Esophagus muscularis mucosa (tissue), 4 donors: ENCODE data around the gene ITPR1. TPM values are rescaled to one million over a fixed set of nuclear protein-coding genes. Genes with fewer than 3 reads are reported as not detected.

Experiments
- DNase-seq: peaks from one replicate; pipeline ENCODE4 v3.0.0-alpha.2; 2017; ENCODE audit errors: extremely low spot score
- H3K27ac ChIP-seq, 4 donors: fragments of 200-600 bp; sonication (generic); replicated peaks in 1 of 4; 1 replicate in 3 of 4; 2 replicates in 1 of 4; pipeline ENCODE4 v1.5.1; 2016 to 2019; ENCODE audit warnings: mild to moderate bottlenecking in 1 of 4
- H3K27me3 ChIP-seq, 4 donors: fragments of 200-600 bp; sonication (generic); one replicate each; pipeline versions ENCODE4 v1.5.1 to v1.6.0; 2016 to 2019
- H3K36me3 ChIP-seq, 4 donors: fragments of 200-600 bp; sonication (generic); one replicate each; pipeline ENCODE4 v1.5.1; 2016 to 2019
- H3K4me1 ChIP-seq, 4 donors: fragments of 200-600 bp; sonication (generic); one replicate each; pipeline ENCODE4 v1.5.1; 2016 to 2019
- H3K4me3 ChIP-seq, 4 donors: fragments of 200-600 bp; sonication (generic); 1 replicate in 2 of 4; 2 replicates in 2 of 4; pipeline ENCODE4 v1.5.1; 2016 to 2019; ENCODE audit warnings: mild to moderate bottlenecking in 4 of 4, moderate library complexity in 1 of 4
- H3K9me3 ChIP-seq, 4 donors: fragments of 200-600 bp; sonication (generic); 1 replicate in 3 of 4; 2 replicates in 1 of 4; pipeline ENCODE4 v1.5.1; 2016 to 2019
- CTCF ChIP-seq, 3 experiments: fragments of 200-600 bp in 2 of 3; fragments of 450-650 bp in 1 of 3; sonication (generic) in 2 of 3; IDR thresholded peaks; one replicate each; pipeline ENCODE4 v1.5.1; 2017 to 2019; ENCODE audit warnings: antibody characterized with exemption in 3 of 3, mild to moderate bottlenecking in 2 of 3, moderate library complexity in 1 of 3
- EP300 ChIP-seq: sonication (generic); formaldehyde crosslinking; IDR thresholded peaks from one replicate; pipeline ENCODE4 v1.6.1; 2017; ENCODE audit warnings: antibody characterized with exemption
- POLR2A ChIP-seq: fragments of 450-650 bp; IDR thresholded peaks from one replicate; pipeline ENCODE4 v1.6.1; 2017; ENCODE audit warnings: antibody characterized with exemption, moderate library complexity, mild to moderate bottlenecking, low read depth
- POLR2AphosphoS5 ChIP-seq, 2 donors: sonication (generic); formaldehyde crosslinking; IDR thresholded peaks; one replicate each; pipeline ENCODE4 v1.6.1; 2017; ENCODE audit warnings: antibody characterized with exemption in 2 of 2
- WGBS: methylation state at CpG from one replicate; pipeline ENCODE4 v1.1.5; 2018; 5-methylcytosine and 5-hydroxymethylcytosine counted together
- intact Hi-C: fragments of 100-400 bp; cut with DNase I; formaldehyde crosslinking; loops from one replicate; pipeline ENCODE4 v1.15.1; 2023
- total RNA-seq, 4 donors: library from RNA; depleted of rRNA; stranded (reverse); fragments of >200 nt; gene quantifications; one replicate each; pipeline versions ENCODE4 v1.1.0 to v1.2.1, GENCODE V29; 2016

Gene ITPR1
- total RNA-seq, 4 donors from 2014 or later = 204 to 271 (median 222) TPM

GRCh38 chr3:4645468-4645867, 152.3 kb downstream of the ITPR1 start:
- WGBS = 77% methylated on average over 6 of the region's 6 CpGs
- intact Hi-C loops = no loop called here
- peaks cover 14 to 61% (median 51%) of the 10 kb centered on the region in 4 donors for H3K36me3 ChIP-seq

DNA sequence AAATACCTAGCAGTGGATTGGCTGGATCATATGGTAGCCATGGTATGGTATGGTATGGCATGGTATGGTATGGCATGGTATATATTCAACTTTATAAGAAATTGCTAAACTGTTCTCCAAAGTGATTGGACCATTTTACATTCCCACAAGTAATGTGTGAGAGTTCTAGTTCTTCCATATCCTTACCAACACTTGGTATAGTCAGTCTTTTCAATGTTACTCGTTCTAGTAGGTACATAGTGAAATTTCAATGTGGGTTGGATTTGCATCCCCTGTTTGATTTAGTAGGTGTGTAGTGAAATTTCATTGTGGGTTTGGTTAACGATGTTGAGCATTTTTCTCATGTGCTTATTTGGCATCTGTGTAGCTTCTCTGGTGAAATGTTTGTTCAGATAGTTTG, 154.3 kb downstream of the ITPR1 start:
- Histone ChIP-seq H3K4me3 (no peak overlapping the region), H3K27me3 (no peaks in the 10 kb centered on the region), H3K27ac (no peak overlapping the region), H3K36me3 (peaks cover 16 to 61% (median 49%) of the 10 kb centered on the region in 4 donors), H3K9me3 (no peaks in the 10 kb centered on the region), H3K4me1 (peaks cover 0 to 42% (median 31%) of the 10 kb centered on the region in 4 donors)
- intact Hi-C loops = no loop called here
- no peak for DNase-seq
- WGBS = 92% methylated on average over 2 of the region's 2 CpGs
- TF ChIP-seq POLR2A (no peak), CTCF (IDR thresholded peaks at IDR 0.05) (no peak), POLR2AphosphoS5 (IDR thresholded peaks at IDR 0.05) (no peak), EP300 (no peak)

More at GRCh38 chr3:4645468-4645867, 152.3 kb downstream of the ITPR1 start:
- H3K4me3 ChIP-seq = peak overlapping the region in 1 of 4 donors; percentile 4
- H3K27me3 ChIP-seq = no peaks in the 10 kb centered on the region
- H3K27ac ChIP-seq = peak overlapping the region; percentile 32 to 79 (median 71)
- H3K4me1 ChIP-seq = peaks cover 0 to 47% (median 39%) of the 10 kb centered on the region in 4 donors
- DNase-seq = no peak
- no peaks in the 10 kb centered on the region for H3K9me3 ChIP-seq
- TF ChIP-seq POLR2AphosphoS5 (IDR thresholded peaks at IDR 0.05) (no peak), CTCF (IDR thresholded peaks at IDR 0.05) (no peak), POLR2A (no peak), EP300 (no peak)

GRCh38 chr3:4655145-4656045, 162.2 kb downstream of the ITPR1 start:
- 57% methylated on average over 17 of the region's 17 CpGs for WGBS
- Histone ChIP-seq H3K9me3 (no peaks in the 10 kb centered on the region), H3K36me3 (peaks cover 16 to 49% (median 39%) of the 10 kb centered on the region in 4 donors), H3K4me1 (peaks cover 10 to 32% (median 22%) of the 10 kb centered on the region in 4 donors), H3K4me3 (no peak overlapping the region), H3K27ac (peak overlapping the region in 3 of 4 donors; percentile 62 to 74 (median 62)), H3K27me3 (no peaks in the 10 kb centered on the region)
- no peak for DNase-seq
- intact Hi-C loops = loop anchor here (5.0 kb wide), 1 partner anchor 402 kb away; no protein-coding TSS in a partner anchor
- TF ChIP-seq EP300 (no peak), POLR2A (no peak), POLR2AphosphoS5 (IDR thresholded peaks at IDR 0.05) (no peak), CTCF (IDR thresholded peaks at IDR 0.05) (no peak)

GRCh38 chr3:4656059-4656458, 162.9 kb downstream of the ITPR1 start:
- intact Hi-C loops = loop anchor here (5.0 kb wide), 1 partner anchor 401 kb away; no protein-coding TSS in a partner anchor
- Histone ChIP-seq H3K4me3 (no peak overlapping the region), H3K27ac (peak overlapping the region; percentile 56 to 74 (median 62)), H3K36me3 (peaks cover 16 to 49% (median 41%) of the 10 kb centered on the region in 4 donors), H3K9me3 (no peaks in the 10 kb centered on the region), H3K27me3 (no peaks in the 10 kb centered on the region), H3K4me1 (peaks cover 10 to 27% (median 22%) of the 10 kb centered on the region in 4 donors)
- DNase-seq = no peak
- TF ChIP-seq POLR2AphosphoS5 (IDR thresholded peaks at IDR 0.05) (peak in 1 of 2 donors; percentile 55), POLR2A (no peak), CTCF (IDR thresholded peaks at IDR 0.05) (peak; percentile 79 to 87 (median 81))
- 34% methylated on average over 6 of the region's 6 CpGs for WGBS
